ENCODE measurements around the gene INTS11.
"Not testable (repeated sequence)": the region's sequence is repeated elsewhere in the genome, so short reads cannot be mapped to it uniquely, and the experiment has no call there.

INTS11 gene

DNA sequence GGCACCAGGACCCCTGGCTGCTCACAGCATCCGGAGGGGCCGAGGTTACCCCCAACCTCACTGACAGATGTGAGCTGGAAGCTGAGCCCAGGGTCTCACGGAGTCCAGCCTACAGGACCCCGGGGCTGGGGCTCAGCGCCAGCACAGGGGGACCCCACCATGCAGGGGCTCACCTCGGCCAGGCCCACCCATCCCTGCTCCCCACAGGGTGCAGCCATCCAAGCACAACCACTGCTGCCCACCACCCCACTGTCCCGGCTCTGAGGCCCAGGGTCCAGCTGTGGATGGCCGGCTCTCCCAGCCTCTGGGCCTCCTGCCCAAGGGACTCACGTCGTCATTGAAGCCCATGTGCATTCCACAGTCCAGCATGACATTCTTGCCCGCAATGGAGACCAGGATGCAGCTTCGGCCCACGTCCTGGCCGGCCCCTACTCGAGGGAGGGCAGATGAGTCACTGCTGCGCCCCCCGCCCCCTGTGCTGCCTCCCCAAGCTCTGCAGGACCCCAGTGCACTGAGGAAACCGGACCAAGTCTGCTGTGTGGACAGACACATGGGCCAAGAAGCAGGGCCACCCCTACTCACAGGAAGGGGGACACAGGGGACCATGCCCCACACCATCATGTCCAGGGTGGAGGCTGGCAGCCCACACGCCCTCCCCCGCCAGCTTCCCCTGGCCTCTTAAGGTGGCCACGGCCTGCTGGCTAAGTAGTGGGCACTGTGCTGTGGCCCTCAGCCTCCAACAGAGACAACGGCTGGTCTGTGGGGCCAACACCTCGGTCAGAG, 3.6 kb downstream of the INTS11 start:
- H3K27me3 ChIP-seq (ENCODE audit: control insufficient read depth, insufficient read depth, low read length) = no peaks in the 10 kb centered on the region
- peaks cover 18% of the 10 kb centered on the region for H3K36me3 ChIP-seq (ENCODE audit: control insufficient read depth, low read depth, low read length)
- no peaks in the 10 kb centered on the region for H3K9me3 ChIP-seq (ENCODE audit: control insufficient read depth, low read depth, low read length)
- H3K4me1 ChIP-seq (ENCODE audit: control insufficient read depth, low read depth, low read length) = peaks cover 2% of the 10 kb centered on the region
- H3K27ac ChIP-seq (ENCODE audit: low read length) = no peak overlapping the region
- no peak overlapping the region for H3K4me3 ChIP-seq (ENCODE audit: low read length)
- no peak overlapping the region for H3K9ac ChIP-seq (ENCODE audit: low read length)

DNA sequence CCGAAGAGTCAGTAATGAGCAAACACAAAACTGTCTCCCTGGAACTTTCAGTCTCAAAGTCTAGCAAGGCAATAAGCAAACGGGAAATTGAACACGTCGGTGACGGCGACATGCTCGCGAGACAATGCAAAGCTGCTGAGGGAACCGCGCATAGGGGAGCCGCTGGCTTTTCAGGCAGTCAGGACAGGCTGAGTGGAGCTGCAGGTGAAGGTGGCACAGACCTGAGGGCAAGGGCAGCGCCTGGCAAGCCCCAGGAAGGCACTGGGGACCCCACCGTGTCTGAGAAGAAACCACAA, 4.9 kb downstream of the INTS11 start:
- Histone ChIP-seq H3K9ac (ENCODE audit: low read length) (no peak overlapping the region), H3K4me3 (ENCODE audit: low read length) (no peak overlapping the region), H3K4me1 (ENCODE audit: control insufficient read depth, low read depth, low read length) (peaks cover 9% of the 10 kb centered on the region), H3K27ac (ENCODE audit: low read length) (no peak overlapping the region), H3K27me3 (ENCODE audit: control insufficient read depth, insufficient read depth, low read length) (no peaks in the 10 kb centered on the region), H3K9me3 (ENCODE audit: control insufficient read depth, low read depth, low read length) (no peaks in the 10 kb centered on the region), H3K36me3 (ENCODE audit: control insufficient read depth, low read depth, low read length) (peaks cover 22% of the 10 kb centered on the region)

DNA sequence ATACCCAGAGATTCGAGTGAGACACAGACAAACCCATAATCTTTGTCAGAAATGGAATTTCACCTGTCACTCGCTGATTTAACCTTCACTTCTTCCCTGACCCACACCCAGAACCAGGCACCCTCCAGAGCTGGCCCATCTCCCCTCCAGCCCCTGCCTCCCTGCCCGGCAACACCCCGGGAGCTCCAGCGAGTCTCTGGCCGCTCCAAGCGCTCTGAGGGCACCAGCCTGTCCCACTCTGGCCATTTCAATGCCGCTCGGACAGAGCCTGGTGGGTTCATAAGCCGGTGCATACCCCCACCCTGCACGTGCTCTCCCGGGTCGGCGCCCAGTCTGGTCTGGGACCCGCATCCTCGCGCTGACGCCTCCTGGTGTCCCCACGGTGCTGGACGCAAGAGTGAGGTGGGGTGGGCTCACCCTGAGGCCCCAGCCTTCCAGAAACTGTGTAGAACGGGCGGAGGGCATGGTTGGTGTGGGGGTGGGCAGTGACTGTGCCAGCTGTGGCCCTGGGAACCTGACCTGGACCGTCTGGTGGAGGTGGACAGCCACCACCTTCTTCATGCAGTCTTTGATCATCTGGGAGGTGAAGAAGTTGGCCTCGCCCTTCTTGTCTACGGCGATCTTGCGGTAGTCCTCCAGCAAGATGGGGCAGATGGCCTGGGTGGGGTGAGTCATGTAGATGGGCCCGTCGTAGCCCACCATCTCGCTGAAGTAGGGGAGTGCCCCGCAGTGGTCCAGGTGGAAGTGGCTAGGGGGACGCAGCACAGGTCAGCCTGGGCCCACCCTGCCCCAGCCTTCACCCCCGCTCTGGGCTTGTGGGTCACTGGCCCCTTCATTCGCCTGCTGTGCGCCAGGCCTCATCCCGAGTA, 5.4 kb downstream of the INTS11 start:
- Histone ChIP-seq H3K9me3 (ENCODE audit: control insufficient read depth, low read depth, low read length) (no peaks in the 10 kb centered on the region), H3K4me1 (ENCODE audit: control insufficient read depth, low read depth, low read length) (peaks cover 9% of the 10 kb centered on the region), H3K27me3 (ENCODE audit: control insufficient read depth, insufficient read depth, low read length) (no peaks in the 10 kb centered on the region), H3K27ac (ENCODE audit: low read length) (no peak overlapping the region), H3K36me3 (ENCODE audit: control insufficient read depth, low read depth, low read length) (peaks cover 27% of the 10 kb centered on the region), H3K9ac (ENCODE audit: low read length) (no peak overlapping the region), H3K4me3 (ENCODE audit: low read length) (no peak overlapping the region)

DNA sequence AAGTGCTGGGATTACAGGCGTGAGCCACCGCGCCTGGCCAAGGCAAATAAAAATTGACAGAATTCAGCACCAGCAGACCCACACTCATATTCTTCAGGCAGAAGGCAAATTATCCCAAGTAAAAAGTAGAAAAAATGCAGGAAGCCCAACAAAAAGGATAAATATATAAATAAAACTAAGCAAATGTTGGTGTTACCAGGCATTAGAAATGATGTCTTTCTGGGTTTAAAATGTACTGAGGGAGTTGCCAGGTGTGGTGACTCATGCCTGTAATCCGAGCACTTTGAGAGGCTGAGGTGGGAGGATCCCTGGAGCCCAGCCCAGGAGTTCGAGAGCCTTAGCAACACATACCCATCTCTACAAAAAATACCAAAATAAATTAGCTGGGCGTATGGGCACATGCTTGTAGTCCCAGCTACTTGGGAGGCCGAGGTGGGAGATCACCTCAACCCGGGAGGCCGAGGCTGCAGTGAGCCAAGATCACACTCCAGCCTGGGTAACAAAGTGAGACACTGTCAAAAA, 6.3 kb downstream of the INTS11 start:
- H3K4me3 ChIP-seq (ENCODE audit: low read length) = no peak overlapping the region
- no peak overlapping the region for H3K9ac ChIP-seq (ENCODE audit: low read length)
- no peak overlapping the region for H3K27ac ChIP-seq (ENCODE audit: low read length)
- no peaks in the 10 kb centered on the region for H3K27me3 ChIP-seq (ENCODE audit: control insufficient read depth, insufficient read depth, low read length)
- peaks cover 9% of the 10 kb centered on the region for H3K4me1 ChIP-seq (ENCODE audit: control insufficient read depth, low read depth, low read length)
- no peaks in the 10 kb centered on the region for H3K9me3 ChIP-seq (ENCODE audit: control insufficient read depth, low read depth, low read length)
- H3K36me3 ChIP-seq (ENCODE audit: control insufficient read depth, low read depth, low read length) = peaks cover 36% of the 10 kb centered on the region

DNA sequence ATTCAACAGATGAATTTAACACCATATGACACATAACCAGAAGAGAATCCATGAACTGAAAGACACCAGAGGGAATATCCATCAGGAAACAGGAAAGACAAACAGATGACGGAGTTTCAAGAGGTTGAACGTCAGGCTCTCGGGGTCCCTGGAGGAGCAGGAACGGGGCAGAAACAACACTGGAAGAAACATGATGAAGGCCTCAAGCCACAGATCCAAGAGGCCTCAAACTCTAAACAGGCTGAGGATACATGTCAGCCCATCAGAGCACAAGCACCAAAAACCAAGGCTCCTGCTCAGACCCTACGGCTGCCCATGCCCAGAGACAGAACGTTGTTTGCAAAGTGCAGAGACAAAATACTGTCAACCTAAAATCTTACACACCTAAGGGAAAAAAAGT, 7.0 kb downstream of the INTS11 start:
- no peak overlapping the region for H3K27ac ChIP-seq (ENCODE audit: low read length)
- no peaks in the 10 kb centered on the region for H3K27me3 ChIP-seq (ENCODE audit: control insufficient read depth, insufficient read depth, low read length)
- peaks cover 42% of the 10 kb centered on the region for H3K36me3 ChIP-seq (ENCODE audit: control insufficient read depth, low read depth, low read length)

DNA sequence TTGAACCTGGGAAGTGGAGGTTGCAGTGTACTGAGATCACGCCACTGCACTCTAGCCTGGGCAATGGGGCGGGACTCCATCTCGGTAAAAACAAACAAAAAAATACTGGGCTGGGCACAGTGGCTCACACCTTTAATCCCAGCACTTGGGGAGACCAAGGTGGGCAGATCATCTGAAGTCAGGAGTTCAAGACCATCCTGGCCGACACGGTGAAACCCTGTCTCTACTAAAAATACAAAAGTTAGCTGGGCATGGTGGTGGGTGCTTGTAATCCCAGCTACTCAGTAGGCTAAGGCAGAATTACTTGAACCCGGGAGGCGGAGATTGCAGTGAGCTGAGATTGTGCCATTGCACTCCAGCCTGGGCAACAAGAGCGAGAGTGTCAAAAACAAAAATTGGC, 8.3 kb downstream of the INTS11 start:
- H3K9ac ChIP-seq (ENCODE audit: low read length) = not testable (repeated sequence)

More for the DNA sequence above, 7.0 kb downstream of the INTS11 start:
- H3K4me1 ChIP-seq (ENCODE audit: control insufficient read depth, low read depth, low read length) = peaks cover 9% of the 10 kb centered on the region
- no peak overlapping the region for H3K9ac ChIP-seq (ENCODE audit: low read length)
- no peak overlapping the region for H3K4me3 ChIP-seq (ENCODE audit: low read length)
- no peaks in the 10 kb centered on the region for H3K9me3 ChIP-seq (ENCODE audit: control insufficient read depth, low read depth, low read length)

DNA sequence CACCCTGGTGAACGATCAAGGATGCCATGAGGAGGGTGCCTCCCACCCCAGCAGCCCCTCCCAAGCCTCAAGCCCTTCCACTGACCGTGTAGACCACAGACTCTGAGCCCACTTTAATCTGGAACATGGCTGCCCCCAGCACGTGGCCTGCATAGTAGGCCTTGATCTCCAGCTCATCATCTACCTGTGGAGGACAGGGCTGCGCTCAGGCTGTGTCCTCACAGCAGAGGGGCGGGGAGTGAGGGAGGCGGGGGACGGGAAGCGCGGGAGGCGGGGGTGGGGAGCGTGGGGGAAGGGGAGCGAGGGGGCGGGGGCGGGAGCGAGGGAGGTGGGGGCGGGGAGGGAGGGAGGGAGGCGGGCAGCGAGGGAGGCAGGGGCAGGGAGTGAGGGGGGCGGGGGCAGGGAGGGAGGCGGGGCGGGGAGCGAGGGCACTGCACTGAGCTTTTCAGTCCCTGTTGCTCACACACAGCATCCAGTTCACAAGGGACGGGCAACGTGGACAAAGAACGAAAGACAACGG, 9.0 kb downstream of the INTS11 start:
- peaks cover 53% of the 10 kb centered on the region for H3K36me3 ChIP-seq (ENCODE audit: control insufficient read depth, low read depth, low read length)
- H3K27me3 ChIP-seq (ENCODE audit: control insufficient read depth, insufficient read depth, low read length) = no peaks in the 10 kb centered on the region
- H3K27ac ChIP-seq (ENCODE audit: low read length) = no peak overlapping the region
- H3K9me3 ChIP-seq (ENCODE audit: control insufficient read depth, low read depth, low read length) = no peaks in the 10 kb centered on the region
- peaks cover 9% of the 10 kb centered on the region for H3K4me1 ChIP-seq (ENCODE audit: control insufficient read depth, low read depth, low read length)
- no peak overlapping the region for H3K9ac ChIP-seq (ENCODE audit: low read length)
- H3K4me3 ChIP-seq (ENCODE audit: low read length) = no peak overlapping the region

More for the DNA sequence above, 8.3 kb downstream of the INTS11 start:
- H3K4me1 ChIP-seq (ENCODE audit: control insufficient read depth, low read depth, low read length); H3K4me3 ChIP-seq (ENCODE audit: low read length); H3K9me3 ChIP-seq (ENCODE audit: control insufficient read depth, low read depth, low read length); H3K27ac ChIP-seq (ENCODE audit: low read length); H3K27me3 ChIP-seq (ENCODE audit: control insufficient read depth, insufficient read depth, low read length): not testable (repeated sequence)
- peaks cover 49% of the 10 kb centered on the region for H3K36me3 ChIP-seq (ENCODE audit: control insufficient read depth, low read depth, low read length)

DNA sequence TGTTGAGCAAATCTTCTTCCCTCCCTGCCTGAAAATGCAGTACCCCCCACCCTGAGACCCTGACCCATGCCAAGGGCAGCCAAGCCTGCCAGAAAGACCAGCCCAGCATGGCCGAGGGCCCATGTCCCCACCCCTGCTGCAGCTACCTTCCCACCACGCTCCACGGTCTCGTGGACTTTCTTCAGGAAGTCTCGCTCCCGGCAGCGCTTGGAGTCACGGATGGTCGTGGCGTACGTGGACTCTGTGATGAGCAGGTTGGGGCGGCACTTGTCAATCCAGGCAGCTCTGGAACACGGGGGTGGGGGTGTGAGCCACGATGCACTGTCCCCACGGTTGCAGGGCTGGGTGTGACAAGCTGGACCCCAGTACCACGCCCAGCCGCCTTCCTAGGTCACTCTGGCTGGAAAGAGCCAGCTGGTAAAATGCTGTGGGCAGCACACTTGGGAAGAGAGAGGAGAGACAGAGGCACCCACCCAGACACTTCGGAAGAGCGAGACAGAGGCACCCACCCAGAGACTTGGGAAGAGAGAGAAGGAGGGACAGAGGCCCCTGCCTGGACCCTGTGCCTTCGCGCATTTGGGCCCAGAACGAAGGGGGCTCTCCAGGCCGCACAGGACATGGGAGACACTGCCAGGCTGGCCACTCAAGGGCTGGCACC, 9.7 kb downstream of the INTS11 start:
- H3K9me3 ChIP-seq (ENCODE audit: control insufficient read depth, low read depth, low read length) = no peaks in the 10 kb centered on the region
- H3K4me1 ChIP-seq (ENCODE audit: control insufficient read depth, low read depth, low read length) = peaks cover 12% of the 10 kb centered on the region
- no peak overlapping the region for H3K9ac ChIP-seq (ENCODE audit: low read length)
- H3K27ac ChIP-seq (ENCODE audit: low read length) = no peak overlapping the region
- peaks cover 52% of the 10 kb centered on the region for H3K36me3 ChIP-seq (ENCODE audit: control insufficient read depth, low read depth, low read length)
- no peak overlapping the region for H3K4me3 ChIP-seq (ENCODE audit: low read length)
- no peaks in the 10 kb centered on the region for H3K27me3 ChIP-seq (ENCODE audit: control insufficient read depth, insufficient read depth, low read length)

DNA sequence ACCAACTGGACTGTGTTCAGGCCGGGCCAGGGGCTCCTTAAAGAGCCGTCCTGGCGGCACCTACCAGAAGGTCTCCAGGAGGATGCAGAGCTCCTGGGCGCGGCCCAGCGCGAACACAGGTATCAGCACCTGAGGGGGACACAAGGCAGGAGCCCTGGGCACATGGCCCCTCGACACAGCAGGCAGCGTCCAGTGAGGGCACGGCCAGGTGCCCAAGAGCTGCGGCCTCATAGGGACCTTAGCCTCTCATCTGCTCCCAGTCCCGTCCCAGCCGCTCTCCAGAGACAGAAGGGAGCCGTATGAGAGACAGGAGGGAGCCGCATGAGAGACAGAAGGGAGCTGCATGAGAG, 10.2 kb downstream of the INTS11 start:
- Histone ChIP-seq H3K9me3 (ENCODE audit: control insufficient read depth, low read depth, low read length) (no peaks in the 10 kb centered on the region), H3K36me3 (ENCODE audit: control insufficient read depth, low read depth, low read length) (peaks cover 46% of the 10 kb centered on the region), H3K4me1 (ENCODE audit: control insufficient read depth, low read depth, low read length) (peaks cover 12% of the 10 kb centered on the region), H3K4me3 (ENCODE audit: low read length) (no peak overlapping the region), H3K9ac (ENCODE audit: low read length) (no peak overlapping the region), H3K27ac (ENCODE audit: low read length) (no peak overlapping the region), H3K27me3 (ENCODE audit: control insufficient read depth, insufficient read depth, low read length) (no peaks in the 10 kb centered on the region)

DNA sequence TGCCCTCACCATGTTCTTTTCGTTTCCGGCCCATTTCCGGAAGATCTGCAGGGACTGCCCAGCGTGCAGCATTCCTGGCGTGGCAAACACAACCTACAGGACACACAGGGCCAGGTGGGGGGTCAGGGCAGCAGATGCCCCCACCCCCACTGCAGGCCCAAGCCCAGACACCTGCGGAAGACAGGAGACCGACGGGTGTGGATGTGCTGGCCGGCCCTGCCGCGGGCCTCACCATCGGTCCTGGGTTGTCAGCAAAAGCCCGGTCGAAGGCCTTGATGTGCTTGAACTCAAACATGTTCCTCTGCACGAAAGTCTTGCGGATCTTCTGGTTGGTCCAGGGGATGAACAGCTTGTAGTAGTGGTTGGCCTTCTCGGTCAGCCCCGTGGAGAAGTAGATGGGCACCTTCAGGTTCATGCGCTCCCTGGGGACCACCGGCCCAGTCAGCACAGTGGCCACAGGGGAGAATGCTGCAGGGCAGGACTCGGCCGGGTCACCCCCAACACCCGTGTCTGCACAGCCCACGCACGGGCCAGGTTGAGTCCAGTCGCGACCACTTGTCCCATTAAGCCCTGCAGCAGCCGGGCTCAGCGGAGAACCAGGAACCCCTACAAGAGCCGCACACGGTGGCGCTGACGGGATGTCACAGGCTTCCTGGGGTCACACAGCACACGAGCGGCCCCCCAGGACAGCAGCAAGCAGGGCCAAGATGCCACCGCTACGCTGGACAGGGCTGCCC, 10.8 kb downstream of the INTS11 start:
- H3K4me1 ChIP-seq (ENCODE audit: control insufficient read depth, low read depth, low read length) = peaks cover 12% of the 10 kb centered on the region
- H3K36me3 ChIP-seq (ENCODE audit: control insufficient read depth, low read depth, low read length) = peaks cover 43% of the 10 kb centered on the region
- no peaks in the 10 kb centered on the region for H3K27me3 ChIP-seq (ENCODE audit: control insufficient read depth, insufficient read depth, low read length)
- H3K9me3 ChIP-seq (ENCODE audit: control insufficient read depth, low read depth, low read length) = no peaks in the 10 kb centered on the region
- no peak overlapping the region for H3K4me3 ChIP-seq (ENCODE audit: low read length)
- H3K9ac ChIP-seq (ENCODE audit: low read length) = no peak overlapping the region
- no peak overlapping the region for H3K27ac ChIP-seq (ENCODE audit: low read length)

Measured in iPS-18a (cell line).